Measurements from ENCODE around the gene HERC2. TPM values are rescaled to one million over a fixed set of nuclear protein-coding genes. Genes with fewer than 3 reads are reported as not detected.

The HERC2 gene
- polyA plus RNA-seq, 1 of the 3 experiments (the other 2 are of a cell fraction): 22.3 TPM

DNA sequence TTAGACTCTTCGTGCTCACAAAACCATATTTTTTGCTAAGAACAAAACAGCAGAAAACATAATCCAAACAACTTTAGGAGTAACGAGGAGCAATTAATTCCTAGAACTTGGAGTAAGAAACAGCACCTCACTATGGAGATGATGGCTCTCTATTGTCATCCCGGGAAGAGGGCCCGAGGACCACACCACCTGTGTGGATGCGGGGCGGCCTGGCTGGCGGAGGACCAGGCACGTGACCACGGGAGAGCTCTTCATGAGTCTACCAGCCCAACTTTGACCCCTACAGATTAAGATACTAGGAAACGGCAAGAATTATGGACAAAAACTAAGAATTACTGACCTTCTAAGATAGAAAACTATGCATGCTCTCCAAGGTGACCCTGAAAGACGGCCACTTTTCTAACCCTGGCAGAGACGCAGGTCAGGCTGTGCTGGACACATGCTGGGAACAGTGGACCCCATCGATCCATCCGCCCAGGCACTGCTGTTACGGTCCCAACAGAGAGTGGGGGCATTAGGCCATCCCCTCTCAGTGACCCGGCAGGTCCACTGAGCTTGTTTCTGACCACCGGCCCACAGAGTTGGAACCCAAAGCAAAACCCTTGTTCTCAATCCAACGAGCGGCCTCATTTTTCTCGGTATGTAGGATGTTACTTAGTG lies 209.7 kb downstream of the HERC2 start:
- 96% methylated on average over 20 of the region's 20 CpGs for whole genome bisulfite sequencing (ENCODE audit: low lambda C conversion rate)
- Histone ChIP-seq H3K27me3 (ENCODE audit: insufficient read depth) (no peaks in the 10 kb centered on the region), H3K4me1 (ENCODE audit: control insufficient read depth in 1 of 2, insufficient read depth in 2 of 2, low read depth in 1 of 2, low read length in 1 of 2) (no peaks in the 10 kb centered on the region), H3F3A (replicated peaks; ENCODE audit: insufficient read depth) (peaks cover 4% of the 10 kb centered on the region), H3K9me3 (no peaks in the 10 kb centered on the region), H3K4me2 (no peak overlapping the region), H2AFZ (ENCODE audit: low read depth) (no peak overlapping the region), H3K79me2 (ENCODE audit: insufficient read depth) (no peaks in the 10 kb centered on the region), H3K36me3 (replicated peaks in 1 of 2; ENCODE audit: control insufficient read depth in 1 of 2, insufficient read depth in 2 of 2, low read length in 1 of 2) (peaks cover 8 to 51% of the 10 kb centered on the region in 2 experiments), H3K27ac (ENCODE audit: low read depth in 2 of 2, low read length in 1 of 2) (no peak overlapping the region), H4K20me1 (ENCODE audit: insufficient read depth) (no peaks in the 10 kb centered on the region), H3K4me3 (ENCODE audit: low read depth in 2 of 2, low read length in 1 of 2) (no peak overlapping the region), H3K9me2 (no peaks in the 10 kb centered on the region), H3K9ac (no peak overlapping the region)
- no peak for DNase-seq
- CTCF ChIA-PET: interaction anchor here (1.3 kb wide), 1 partner anchor 14 kb away, joined by 7 read pairs; no protein-coding TSS in a partner anchor
- TF ChIP-seq, protein P1, sequence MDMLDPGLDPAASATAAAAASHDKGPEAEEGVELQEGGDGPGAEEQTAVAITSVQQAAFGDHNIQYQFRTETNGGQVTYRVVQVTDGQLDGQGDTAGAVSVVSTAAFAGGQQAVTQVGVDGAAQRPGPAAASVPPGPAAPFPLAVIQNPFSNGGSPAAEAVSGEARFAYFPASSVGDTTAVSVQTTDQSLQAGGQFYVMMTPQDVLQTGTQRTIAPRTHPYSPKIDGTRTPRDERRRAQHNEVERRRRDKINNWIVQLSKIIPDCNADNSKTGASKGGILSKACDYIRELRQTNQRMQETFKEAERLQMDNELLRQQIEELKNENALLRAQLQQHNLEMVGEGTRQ (IDR thresholded peaks at IDR 0.05; ENCODE audit: borderline replicate concordance, low read depth, low read length): no peak
- TF ChIP-seq POLR2AphosphoS5 (IDR thresholded peaks at IDR 0.05; ENCODE audit: low read depth, low read length): no peak
- TF ChIP-seq, protein P2, sequence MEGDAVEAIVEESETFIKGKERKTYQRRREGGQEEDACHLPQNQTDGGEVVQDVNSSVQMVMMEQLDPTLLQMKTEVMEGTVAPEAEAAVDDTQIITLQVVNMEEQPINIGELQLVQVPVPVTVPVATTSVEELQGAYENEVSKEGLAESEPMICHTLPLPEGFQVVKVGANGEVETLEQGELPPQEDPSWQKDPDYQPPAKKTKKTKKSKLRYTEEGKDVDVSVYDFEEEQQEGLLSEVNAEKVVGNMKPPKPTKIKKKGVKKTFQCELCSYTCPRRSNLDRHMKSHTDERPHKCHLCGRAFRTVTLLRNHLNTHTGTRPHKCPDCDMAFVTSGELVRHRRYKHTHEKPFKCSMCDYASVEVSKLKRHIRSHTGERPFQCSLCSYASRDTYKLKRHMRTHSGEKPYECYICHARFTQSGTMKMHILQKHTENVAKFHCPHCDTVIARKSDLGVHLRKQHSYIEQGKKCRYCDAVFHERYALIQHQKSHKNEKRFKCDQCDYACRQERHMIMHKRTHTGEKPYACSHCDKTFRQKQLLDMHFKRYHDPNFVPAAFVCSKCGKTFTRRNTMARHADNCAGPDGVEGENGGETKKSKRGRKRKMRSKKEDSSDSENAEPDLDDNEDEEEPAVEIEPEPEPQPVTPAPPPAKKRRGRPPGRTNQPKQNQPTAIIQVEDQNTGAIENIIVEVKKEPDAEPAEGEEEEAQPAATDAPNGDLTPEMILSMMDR (IDR thresholded peaks at IDR 0.05): no peak
- no peak for TF ChIP-seq GATA2 (CRISPR knock-in tag; IDR thresholded peaks at IDR 0.05)
- TF ChIP-seq REST (IDR thresholded peaks at IDR 0.05; ENCODE audit: low read depth, low read length): no peak
- no peak for TF ChIP-seq MXI1 (IDR thresholded peaks at IDR 0.05; ENCODE audit: low read depth, low read length)
- TF ChIP-seq FOXJ3 (CRISPR knock-in tag; IDR thresholded peaks at IDR 0.05): no peak
- no peak for TF ChIP-seq MEF2A (IDR thresholded peaks at IDR 0.05; ENCODE audit: borderline replicate concordance, low read depth)
- no peak for TF ChIP-seq ELF1 (IDR thresholded peaks at IDR 0.05)
- POLR2A ChIA-PET: no interaction called here

DNA sequence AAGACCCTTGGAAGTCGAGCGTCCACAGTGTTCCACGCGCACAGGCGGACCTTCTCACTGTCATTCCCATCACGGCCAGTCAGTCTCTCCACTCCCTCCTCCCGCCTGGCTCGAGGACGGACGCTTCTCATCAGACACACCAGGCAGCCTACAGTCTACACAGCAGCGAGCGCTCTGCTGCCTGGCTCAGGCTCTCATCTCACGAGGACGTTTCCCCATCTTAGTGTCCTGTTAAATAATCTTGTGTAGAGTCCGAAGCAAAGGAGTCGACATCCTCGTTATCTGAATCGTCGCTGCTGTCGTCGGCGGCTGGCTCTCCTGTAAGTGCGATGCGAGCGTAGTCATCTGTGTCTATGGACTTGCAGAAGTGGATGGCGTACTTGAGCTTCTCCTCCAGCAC lies 210.4 kb downstream of the HERC2 start:
- WGBS (ENCODE audit: low lambda C conversion rate): 92% methylated on average over 26 of the region's 26 CpGs
- no peaks in the 10 kb centered on the region for H3K27me3 ChIP-seq (ENCODE audit: insufficient read depth)
- POLR2A ChIA-PET: no interaction called here
- TF ChIP-seq REST (IDR thresholded peaks at IDR 0.05; ENCODE audit: low read depth, low read length) (no peak), PBX3 (IDR thresholded peaks at IDR 0.05) (no peak), FOSL2 (IDR thresholded peaks at IDR 0.05; ENCODE audit: borderline replicate concordance, low read depth) (no peak), MXI1 (IDR thresholded peaks at IDR 0.05; ENCODE audit: low read depth, low read length) (no peak), TEAD4 (IDR thresholded peaks at IDR 0.05; ENCODE audit: borderline replicate concordance, insufficient read depth) (no peak), EP300 (IDR thresholded peaks at IDR 0.05; ENCODE audit: borderline replicate concordance in 1 of 2, low read depth in 1 of 2, low read length in 1 of 2) (no peak)
- CTCF ChIA-PET: interaction anchor here (1.3 kb wide), 1 partner anchor 15 kb away, joined by 7 read pairs; no protein-coding TSS in a partner anchor
- no peaks in the 10 kb centered on the region for H3K4me1 ChIP-seq (ENCODE audit: control insufficient read depth in 1 of 2, insufficient read depth in 2 of 2, low read depth in 1 of 2, low read length in 1 of 2)
- no peaks in the 10 kb centered on the region for H3K9me3 ChIP-seq
- H3K27ac ChIP-seq (ENCODE audit: low read depth in 2 of 2, low read length in 1 of 2): no peak overlapping the region
- no peaks in the 10 kb centered on the region for H3K79me2 ChIP-seq (ENCODE audit: insufficient read depth)
- H3K9me2 ChIP-seq: no peaks in the 10 kb centered on the region
- peaks cover 8 to 46% of the 10 kb centered on the region in 2 experiments for H3K36me3 ChIP-seq (replicated peaks in 1 of 2; ENCODE audit: control insufficient read depth in 1 of 2, insufficient read depth in 2 of 2, low read length in 1 of 2)
- no peaks in the 10 kb centered on the region for H4K20me1 ChIP-seq (ENCODE audit: insufficient read depth)
- H3K4me2 ChIP-seq: no peak overlapping the region
- no peak overlapping the region for H3K9ac ChIP-seq
- H3F3A ChIP-seq (replicated peaks; ENCODE audit: insufficient read depth): peaks cover 4% of the 10 kb centered on the region
- H2AFZ ChIP-seq (ENCODE audit: low read depth): no peak overlapping the region
- DNase-seq: peak; percentile 16
- no peak overlapping the region for H3K4me3 ChIP-seq (ENCODE audit: low read depth in 2 of 2, low read length in 1 of 2)

All from SK-N-SH (cell line).